ENCODE measurements around the gene GNG7.

DNA sequence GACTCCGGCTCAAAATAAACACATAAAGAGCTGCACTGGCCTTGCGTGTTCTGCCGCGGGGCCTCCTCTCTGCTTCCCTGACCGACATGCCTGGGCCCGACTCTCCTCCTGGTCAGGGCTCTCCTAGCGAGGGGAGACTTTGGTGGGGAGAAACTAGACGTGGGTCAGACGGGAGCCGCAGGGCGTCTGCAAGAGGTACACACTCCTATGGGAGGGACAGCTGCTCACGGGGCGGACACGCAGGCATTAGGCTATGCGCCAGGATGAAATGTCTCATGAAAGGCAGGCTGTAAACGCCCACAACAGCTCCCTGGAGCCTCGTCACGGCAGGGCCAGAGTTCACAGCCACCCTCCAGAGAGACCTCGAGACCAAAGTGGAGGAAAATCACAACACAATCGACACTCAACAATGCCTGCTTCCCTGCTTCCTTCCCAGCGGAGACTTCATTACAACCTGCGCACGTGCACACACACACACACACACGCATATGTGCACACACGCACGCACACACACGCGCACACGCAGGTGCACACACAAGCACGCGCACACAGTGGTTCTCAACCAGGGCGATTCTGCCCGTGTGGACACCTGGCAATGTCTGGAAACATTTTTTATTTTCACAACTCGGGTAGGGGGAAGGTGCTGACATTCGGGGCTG is 31.6 kb upstream of the GNG7 start:
- TF ChIP-seq EZH2 (IDR thresholded peaks at IDR 0.05; ENCODE audit: insufficient read depth, poor library complexity, severe bottlenecking) (no peak), EZH2phosphoT487 (IDR thresholded peaks at IDR 0.05; ENCODE audit: insufficient read depth, low read depth) (no peak)
